B cell (primary cell): ENCODE results near the gene OLFM2. TPM values are rescaled to one million over a fixed set of nuclear protein-coding genes. Genes with fewer than 3 reads are reported as not detected.

Source experiments
- ATAC-seq: fragments of 200-7000 bp; cut with Tn5 transposase; one replicate; pipeline ENCODE4 v1.10.0; 2021; ENCODE audit warnings: low read depth, mild to moderate bottlenecking, moderate number of reproducible peaks, moderate library complexity
- CTCF ChIA-PET: fragments of 350-600 bp; sonication (Branson Sonifier 250); formaldehyde crosslinking; loops from one replicate; lab custom pipeline; 2021; ENCODE audit warnings: antibody characterized with exemption, inconsistent platforms; lab: Charles Lee
- POLR2A ChIA-PET: fragments of 350-600 bp; sonication (Branson Sonifier 250); formaldehyde crosslinking; loops from one replicate; lab custom pipeline; 2021; ENCODE audit warnings: antibody characterized with exemption; lab: Charles Lee
- DNase-seq: peaks from one replicate; pipeline ENCODE4 v3.0.0; 2013
- H2AFZ ChIP-seq: 2 replicates; pipeline ENCODE4 v1.6.1; 2012; ENCODE audit warnings: mild to moderate bottlenecking, low read depth, low read length; ENCODE audit not compliant: insufficient read depth, poor library complexity, severe bottlenecking
- H3K27ac ChIP-seq, 2 donors: 1 replicate in 1 of 2; 2 replicates in 1 of 2; pipeline ENCODE4 v1.5.1; 2012 to 2013; ENCODE audit warnings: low read length in 2 of 2, mild to moderate bottlenecking in 2 of 2, moderate library complexity in 1 of 2
- H3K27me3 ChIP-seq, 4 experiments: fragments of 200-600 bp in 1 of 4; sonication (generic) in 1 of 4; replicated peaks in 1 of 4; 1 replicate in 2 of 4; 2 replicates in 2 of 4; pipeline versions ENCODE4 v1.6.1 to v1.7.0; 2013 to 2016; ENCODE audit warnings: low read length in 3 of 4, mild to moderate bottlenecking in 2 of 4, mixed read lengths in 1 of 4, moderate library complexity in 1 of 4; ENCODE audit not compliant: insufficient read depth in 4 of 4, control insufficient read depth in 3 of 4; ENCODE audit errors: control extremely low read depth in 1 of 4
- H3K36me3 ChIP-seq, 2 experiments: replicated peaks in 1 of 2; 1 replicate in 1 of 2; 2 replicates in 1 of 2; pipeline versions ENCODE4 v1.6.1 to v1.7.1; 2013; ENCODE audit warnings: low read length in 1 of 2; ENCODE audit not compliant: insufficient read depth in 2 of 2, control insufficient read depth in 1 of 2; ENCODE audit errors: control extremely low read depth in 1 of 2, extremely low read depth in 1 of 2
- H3K4me1 ChIP-seq, 2 donors: fragments of 200-600 bp in 1 of 2; sonication (generic) in 1 of 2; 1 replicate in 1 of 2; 2 replicates in 1 of 2; pipeline versions ENCODE4 v1.5.1 to v1.6.1; 2013 to 2017; ENCODE audit warnings: low read length in 2 of 2; ENCODE audit not compliant: control insufficient read depth in 2 of 2, insufficient read depth in 2 of 2
- H3K4me2 ChIP-seq: replicated peaks from 2 replicates; pipeline ENCODE3; 2012; ENCODE audit warnings: mild to moderate bottlenecking, low read depth, low read length; ENCODE audit not compliant: poor library complexity, severe bottlenecking
- H3K4me3 ChIP-seq, 5 experiments: fragments of 200-600 bp in 1 of 5; sonication (generic) in 1 of 5; 1 replicate in 3 of 5; 2 replicates in 2 of 5; pipeline versions ENCODE4 v1.5.1 to v1.7.0; 2011 to 2016; ENCODE audit warnings: low read length in 4 of 5, mild to moderate bottlenecking in 4 of 5, low read depth in 2 of 5, control low read depth in 1 of 5, moderate library complexity in 1 of 5; ENCODE audit not compliant: insufficient read depth in 1 of 5; ENCODE audit errors: control extremely low read depth in 1 of 5, extremely low read depth in 1 of 5
- H3K79me2 ChIP-seq: fragments of 200-600 bp; sonication (generic); one replicate; pipeline ENCODE4 v1.6.0; 2016; ENCODE audit warnings: low read length; ENCODE audit not compliant: control insufficient read depth, insufficient read depth
- H3K9ac ChIP-seq: fragments of 200-600 bp; sonication (generic); 2 replicates; pipeline ENCODE4 v1.6.1; 2017; ENCODE audit warnings: mild to moderate bottlenecking, low read length, moderate library complexity
- H3K9me3 ChIP-seq, 3 donors: one replicate each; pipeline versions ENCODE4 v1.6.1 to v1.7.1; 2013; ENCODE audit warnings: low read length in 2 of 3; ENCODE audit not compliant: control insufficient read depth in 2 of 3, insufficient read depth in 1 of 3; ENCODE audit errors: control extremely low read depth in 1 of 3
- H4K20me1 ChIP-seq: 2 replicates; pipeline ENCODE4 v1.6.0; 2012; ENCODE audit warnings: mild to moderate bottlenecking, low read length; ENCODE audit not compliant: insufficient read depth, control insufficient read depth, poor library complexity, severe bottlenecking
- H3K27ac Mint-ChIP-seq: one replicate; pipeline ENCODE4 v1.8.0; 2021; ENCODE audit warnings: mixed read lengths
- H3K27me3 Mint-ChIP-seq: one replicate; pipeline ENCODE4 v1.8.0; 2021; ENCODE audit warnings: mixed read lengths
- H3K4me1 Mint-ChIP-seq: one replicate; pipeline ENCODE4 v1.8.0; 2021; ENCODE audit warnings: mixed read lengths
- H3K4me3 Mint-ChIP-seq: one replicate; pipeline ENCODE4 v1.8.0; 2021; ENCODE audit warnings: mixed read lengths
- H3K9me3 Mint-ChIP-seq: one replicate; pipeline ENCODE4 v1.8.0; 2022; ENCODE audit warnings: mixed read lengths; ENCODE audit not compliant: insufficient read depth
- CTCF ChIP-seq: fragments of 200-600 bp; IDR thresholded peaks from one replicate; pipeline ENCODE4 v1.8.0; 2022; ENCODE audit warnings: antibody characterized with exemption, mild to moderate bottlenecking
- EZH2 ChIP-seq: IDR thresholded peaks from 2 replicates; pipeline ENCODE4 v1.6.1; 2012; ENCODE audit warnings: borderline replicate concordance, low read depth, mild to moderate bottlenecking, moderate library complexity, low read length; ENCODE audit not compliant: insufficient read depth, poor library complexity, severe bottlenecking
- WGBS: methylation state at CpG from one replicate; pipeline ENCODE4 v1.1.5; 2013; ENCODE audit warnings: missing lambda C conversion rate; ENCODE audit not compliant: insufficient coverage; 5-methylcytosine and 5-hydroxymethylcytosine counted together
- intact Hi-C: fragments of 100-400 bp; cut with micrococcal nuclease; formaldehyde crosslinking; loops from one replicate; pipeline ENCODE4 v1.10.0; 2022
- polyA plus RNA-seq: library from polyadenylated mRNA; depleted of rRNA; stranded (reverse); fragments of >200 nt; gene quantifications from 2 replicates; pipeline ENCODE4 v1.2.3, GENCODE V29; 2012
- total RNA-seq, 2 donors: library from RNA; stranded (reverse); fragments of 120-200 nt in 1 of 2; gene quantifications; 1 replicate in 1 of 2; 2 replicates in 1 of 2; pipeline versions ENCODE4 v1.2.3 to v1.2.4, GENCODE V29; 2013 to 2022

Gene OLFM2
- total and polyA plus RNA-seq, 2 donors (not counting 1 experiment from before 2014, with no cell fraction given): 0.15 TPM; not detected in 1

GRCh38 chr19:9937001-9937411 is 691 bp upstream of the OLFM2 start:
- Mint-ChIP-seq H3K4me3 (peak overlapping the region; percentile 74), H3K27me3 (peaks cover 59% of the 10 kb centered on the region), H3K27ac (peak overlapping the region; percentile 1), H3K9me3 (peaks cover 2% of the 10 kb centered on the region), H3K4me1 (peaks cover 22% of the 10 kb centered on the region)
- Histone ChIP-seq H3K36me3 (no peaks in the 10 kb centered on the region), H2AFZ (no peak overlapping the region), H4K20me1 (no peaks in the 10 kb centered on the region), H3K9ac (no peak overlapping the region), H3K4me2 (peak overlapping the region; percentile 63), H3K27ac (no peak overlapping the region), H3K9me3 (peaks cover 2 to 28% (median 10%) of the 10 kb centered on the region in 3 donors), H3K4me1 (peaks cover 22 to 24% of the 10 kb centered on the region in 2 donors), H3K27me3 (peaks cover 0 to 64% (median 36%) of the 10 kb centered on the region in 4 experiments), H3K79me2 (no peaks in the 10 kb centered on the region), H3K4me3 (peak overlapping the region in 1 of 5 experiments; percentile 36)
- ChIA-PET CTCF (no interaction called here), POLR2A (no interaction called here)
- no peak for DNase-seq
- no peak for TF ChIP-seq CTCF
- TF ChIP-seq EZH2: no peak
- 9% methylated on average over 15 of the region's 20 CpGs for whole genome bisulfite sequencing
- intact Hi-C loops: loop anchor here (10.0 kb wide), 1 partner anchor 258 kb away; the partner anchor contains the start of gene DNMT1
- ATAC-seq: no peak

GRCh38 chr19:9935506-9936325 is 599 bp downstream of the OLFM2 start:
- H3K27ac Mint-ChIP-seq: peak overlapping the region; percentile 67

More at GRCh38 chr19:9935506-9936325, 599 bp downstream of the OLFM2 start:
- ChIA-PET POLR2A (interaction anchor here (0.6 kb wide), 1 partner anchor 1273 kb away, joined by 8 read pairs; no protein-coding TSS in a partner anchor), CTCF (interaction anchor here (0.7 to 0.8 kb wide), 2 partner anchors 92 to 315 kb away, joined by 3 read pairs; no protein-coding TSS in a partner anchor)
- no peak overlapping the region for H3K27ac ChIP-seq
- WGBS: 4% methylated on average over 39 of the region's 44 CpGs
- no peaks in the 10 kb centered on the region for H4K20me1 ChIP-seq
- DNase-seq (peak; percentile 44), ATAC-seq (no peak)
- H3K27me3 ChIP-seq: peaks cover 0 to 64% (median 36%) of the 10 kb centered on the region in 4 experiments
- peaks cover 0 to 24% (median 4%) of the 10 kb centered on the region in 3 donors for H3K9me3 ChIP-seq
- H3K9ac ChIP-seq: no peak overlapping the region
- H3K4me1 ChIP-seq: peaks cover 22 to 29% of the 10 kb centered on the region in 2 donors
- intact Hi-C loops: loop anchor here (10.0 kb wide), 1 partner anchor 259 kb away; the partner anchor contains the start of gene DNMT1
- H3K36me3 ChIP-seq: no peaks in the 10 kb centered on the region
- peak overlapping the region; percentile 63 for H3K4me2 ChIP-seq
- TF ChIP-seq EZH2: no peak
- no peak for TF ChIP-seq CTCF
- no peaks in the 10 kb centered on the region for H3K79me2 ChIP-seq
- Mint-ChIP-seq H3K4me1 (peaks cover 25% of the 10 kb centered on the region), H3K27me3 (peaks cover 56% of the 10 kb centered on the region), H3K4me3 (peak overlapping the region; percentile 79), H3K9me3 (no peaks in the 10 kb centered on the region)
- H2AFZ ChIP-seq: no peak overlapping the region
- H3K4me3 ChIP-seq: no peak overlapping the region
